Peyer's patch (tissue), 4 donors: ENCODE data around the gene PTN. TPM values are rescaled to one million over a fixed set of nuclear protein-coding genes. Genes with fewer than 3 reads are reported as not detected.

Experiments used
- DNase-seq, 3 donors: peaks; one replicate each; pipeline ENCODE4 v3.0.0-alpha.2; 2017 to 2019
- H3K27ac ChIP-seq, 4 donors: fragments of 200-600 bp; sonication (generic); one replicate each; pipeline ENCODE4 v1.5.1; 2016 to 2019
- H3K27me3 ChIP-seq, 2 donors: fragments of 200-600 bp; sonication (generic); one replicate each; pipeline ENCODE4 v1.5.1; 2019
- H3K36me3 ChIP-seq, 3 donors: fragments of 200-600 bp; sonication (generic); one replicate each; pipeline ENCODE4 v1.5.1; 2016 to 2019
- H3K4me1 ChIP-seq, 4 donors: fragments of 200-600 bp; sonication (generic); one replicate each; pipeline ENCODE4 v1.5.1; 2016 to 2019
- H3K4me3 ChIP-seq, 4 donors: fragments of 200-600 bp; sonication (generic); 1 replicate in 3 of 4; 2 replicates in 1 of 4; pipeline ENCODE4 v1.5.1; 2016 to 2019; ENCODE audit warnings: mild to moderate bottlenecking in 1 of 4
- H3K9me3 ChIP-seq, 4 donors: fragments of 200-600 bp; sonication (generic); one replicate each; pipeline ENCODE4 v1.5.1; 2016 to 2019; ENCODE audit warnings: mild to moderate bottlenecking in 1 of 4
- CTCF ChIP-seq, 6 experiments: fragments of 450-650 bp in 4 of 6; fragments of 200-600 bp in 2 of 6; sonication (generic) in 1 of 6; IDR thresholded peaks; one replicate each; pipeline ENCODE4 v1.5.1; 2017 to 2019; ENCODE audit warnings: antibody characterized with exemption in 6 of 6, mild to moderate bottlenecking in 3 of 6, moderate library complexity in 1 of 6
- POLR2A ChIP-seq, 2 donors: fragments of 450-650 bp; IDR thresholded peaks; one replicate each; pipeline ENCODE4 v1.5.1; 2017; ENCODE audit warnings: antibody characterized with exemption in 2 of 2, mild to moderate bottlenecking in 2 of 2, moderate library complexity in 2 of 2
- total RNA-seq, 4 donors: library from RNA; depleted of rRNA; stranded (reverse); fragments of >200 nt; gene quantifications; one replicate each; pipeline ENCODE4 v1.1.0, GENCODE V29; 2016

Gene PTN
- total RNA-seq, 4 donors from 2014 or later: 2.8 to 6.7 (median 4.0) TPM

- Histone ChIP-seq H3K27ac (no peak overlapping the region), H3K36me3 (no peaks in the 10 kb centered on the region), H3K9me3 (no peaks in the 10 kb centered on the region), H3K4me3 (no peak overlapping the region), H3K27me3 (no peaks in the 10 kb centered on the region), H3K4me1 (no peaks in the 10 kb centered on the region)
- no peak for TF ChIP-seq POLR2A (IDR thresholded peaks at IDR 0.05)
- TF ChIP-seq CTCF (IDR thresholded peaks at IDR 0.05): no peak
- DNase-seq: no peak
These were observed 129.8 kb downstream of the PTN start for GRCh38 chr7:137213744-137214143.

GRCh38 chr7:137209151-137209817 is 134.2 kb downstream of the PTN start:
- no peaks in the 10 kb centered on the region for H3K27me3 ChIP-seq
- no peaks in the 10 kb centered on the region for H3K36me3 ChIP-seq
- no peak overlapping the region for H3K27ac ChIP-seq
- H3K4me3 ChIP-seq: no peak overlapping the region
- H3K9me3 ChIP-seq: no peaks in the 10 kb centered on the region
- DNase-seq: no peak
- H3K4me1 ChIP-seq: no peaks in the 10 kb centered on the region
- TF ChIP-seq CTCF (IDR thresholded peaks at IDR 0.05): no peak

GRCh38 chr7:137206770-137207169 is 136.8 kb downstream of the PTN start:
- H3K9me3 ChIP-seq: no peaks in the 10 kb centered on the region
- TF ChIP-seq CTCF (IDR thresholded peaks at IDR 0.05) (no peak), POLR2A (IDR thresholded peaks at IDR 0.05) (no peak)

GRCh38 chr7:137204246-137204645 is 139.3 kb downstream of the PTN start:
- Histone ChIP-seq H3K4me3 (no peak overlapping the region), H3K4me1 (no peaks in the 10 kb centered on the region), H3K27me3 (no peaks in the 10 kb centered on the region), H3K9me3 (no peaks in the 10 kb centered on the region), H3K36me3 (no peaks in the 10 kb centered on the region), H3K27ac (no peak overlapping the region)
- TF ChIP-seq CTCF (IDR thresholded peaks at IDR 0.05) (no peak), POLR2A (IDR thresholded peaks at IDR 0.05) (no peak)
- no peak for DNase-seq

More at GRCh38 chr7:137206770-137207169, 136.8 kb downstream of the PTN start:
- Histone ChIP-seq H3K27ac (no peak overlapping the region), H3K4me3 (no peak overlapping the region), H3K36me3 (no peaks in the 10 kb centered on the region), H3K4me1 (no peaks in the 10 kb centered on the region), H3K27me3 (no peaks in the 10 kb centered on the region)
- no peak for DNase-seq

GRCh38 chr7:137203351-137203750 is 140.2 kb downstream of the PTN start:
- no peaks in the 10 kb centered on the region for H3K9me3 ChIP-seq
- TF ChIP-seq POLR2A (IDR thresholded peaks at IDR 0.05): no peak
- no peaks in the 10 kb centered on the region for H3K4me1 ChIP-seq
- H3K4me3 ChIP-seq: no peak overlapping the region
- no peak for DNase-seq
- no peaks in the 10 kb centered on the region for H3K36me3 ChIP-seq
- no peaks in the 10 kb centered on the region for H3K27me3 ChIP-seq
- H3K27ac ChIP-seq: no peak overlapping the region

- Histone ChIP-seq H3K4me1 (no peaks in the 10 kb centered on the region), H3K27me3 (no peaks in the 10 kb centered on the region), H3K36me3 (no peaks in the 10 kb centered on the region), H3K9me3 (no peaks in the 10 kb centered on the region), H3K4me3 (no peak overlapping the region), H3K27ac (no peak overlapping the region)
- DNase-seq: no peak
- no peak for TF ChIP-seq CTCF (IDR thresholded peaks at IDR 0.05)
- no peak for TF ChIP-seq POLR2A (IDR thresholded peaks at IDR 0.05)
These were observed 146.9 kb downstream of the PTN start for GRCh38 chr7:137196648-137197047.
